Rectal smooth muscle tissue (tissue), 1 donor: Measurements from ENCODE around the gene PIP4P1.

Source experiments
- H3K27ac ChIP-seq: one replicate; pipeline ENCODE4 v1.7.0; 2013; ENCODE audit warnings: low read depth, low read length, inconsistent platforms
- H3K27me3 ChIP-seq: one replicate; pipeline ENCODE4 v1.7.0; 2013; ENCODE audit warnings: low read length; ENCODE audit not compliant: control insufficient read depth, insufficient read depth
- H3K36me3 ChIP-seq: one replicate; pipeline ENCODE4 v1.7.0; 2013; ENCODE audit warnings: low read length; ENCODE audit not compliant: control insufficient read depth, insufficient read depth
- H3K4me1 ChIP-seq: one replicate; pipeline ENCODE4 v1.7.0; 2013; ENCODE audit warnings: low read length; ENCODE audit not compliant: control insufficient read depth, insufficient read depth
- H3K4me3 ChIP-seq: one replicate; pipeline ENCODE4 v1.7.0; 2013; ENCODE audit warnings: low read length
- H3K9ac ChIP-seq: one replicate; pipeline ENCODE4 v1.7.0; 2013; ENCODE audit warnings: low read length

Gene PIP4P1

GRCh38 chr14:20409226-20409625 lies 52.0 kb downstream of the PIP4P1 start:
- peaks cover 9% of the 10 kb centered on the region for H3K4me1 ChIP-seq
- H3K9ac ChIP-seq: no peak overlapping the region
- no peak overlapping the region for H3K4me3 ChIP-seq
- no peaks in the 10 kb centered on the region for H3K27me3 ChIP-seq
- H3K36me3 ChIP-seq: peaks cover 21% of the 10 kb centered on the region
- H3K27ac ChIP-seq: no peak overlapping the region
